Limb (tissue), 2 donors: ENCODE data around the gene EGFLAM.

Source experiments
- DNase-seq, 2 donors: peaks; one replicate each; pipeline ENCODE4 v3.0.0-alpha.2; 2016; ENCODE audit errors: extremely low spot score in 2 of 2

EGFLAM gene

DNA sequence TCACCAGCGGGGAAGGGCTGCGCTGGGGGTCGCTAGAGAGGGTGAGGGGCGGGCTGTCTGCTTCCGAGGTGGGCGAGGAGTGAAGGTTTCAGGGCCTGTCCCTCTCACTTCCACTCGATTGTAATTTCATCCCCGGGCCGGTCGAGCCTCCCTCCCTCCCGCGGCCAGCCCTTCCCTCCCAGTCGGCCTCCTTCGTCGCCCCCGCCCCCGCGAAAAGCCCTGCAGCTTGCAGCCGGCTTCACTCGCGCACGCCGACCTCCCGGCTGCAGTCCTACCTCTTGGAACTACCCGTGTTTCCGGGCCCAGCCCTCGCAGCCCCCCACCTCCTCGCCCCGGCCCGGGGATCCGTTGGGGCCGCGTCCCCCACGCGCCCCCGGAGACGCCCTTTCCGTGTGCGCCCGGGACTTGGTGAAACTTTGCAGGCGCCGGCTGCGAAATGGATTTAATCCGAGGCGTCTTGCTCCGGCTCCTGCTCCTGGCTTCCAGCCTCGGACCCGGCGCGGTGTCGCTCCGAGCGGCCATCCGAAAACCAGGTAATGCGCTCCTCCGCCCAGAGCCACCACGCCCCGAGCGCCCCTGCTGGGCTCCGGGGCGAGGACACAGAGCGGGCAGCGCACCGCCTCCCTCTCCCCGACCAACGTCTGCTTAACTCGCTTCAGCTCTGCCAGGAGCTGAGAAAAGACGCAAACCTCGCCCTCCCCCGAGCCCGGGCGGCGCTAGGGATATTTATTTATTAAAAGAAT, at the start of gene EGFLAM:
Gene EGFLAM, plus strand, starts transcription at position 241 of the 743 bp plus-strand sequence. Its CDS starts 196 bp downstream, at position 437.
- peak in 1 of 2 donors; percentile 71 for DNase-seq

DNA sequence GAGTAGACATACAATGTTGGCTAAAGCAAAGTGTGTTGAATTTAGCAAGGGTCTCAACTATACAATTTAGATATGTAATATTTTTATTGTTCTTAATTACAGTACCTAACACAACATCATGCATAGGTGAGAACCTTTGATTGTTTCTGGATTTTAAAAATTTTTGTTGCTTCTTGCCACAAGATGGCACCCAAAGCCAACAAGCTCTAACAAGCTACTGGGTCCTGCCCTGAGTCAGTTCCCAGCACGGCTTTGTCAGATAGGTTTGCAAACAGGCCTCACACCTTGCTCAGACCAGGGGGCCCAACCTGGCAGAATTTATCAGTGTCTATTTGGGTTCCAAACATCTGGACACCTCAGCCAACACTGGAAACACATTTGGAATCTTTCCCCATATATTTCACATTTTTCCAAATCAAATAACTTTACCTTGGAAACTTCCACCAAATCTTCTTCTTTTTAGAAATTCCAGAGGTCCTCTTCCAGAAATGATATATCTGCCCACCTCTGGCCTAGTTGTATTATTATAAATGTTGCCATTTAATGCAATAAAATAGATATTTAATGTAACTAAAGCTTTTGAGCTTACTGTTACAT, 49.5 kb upstream of the EGFLAM start:
- DNase-seq = peak in 1 of 2 donors; percentile 36

DNA sequence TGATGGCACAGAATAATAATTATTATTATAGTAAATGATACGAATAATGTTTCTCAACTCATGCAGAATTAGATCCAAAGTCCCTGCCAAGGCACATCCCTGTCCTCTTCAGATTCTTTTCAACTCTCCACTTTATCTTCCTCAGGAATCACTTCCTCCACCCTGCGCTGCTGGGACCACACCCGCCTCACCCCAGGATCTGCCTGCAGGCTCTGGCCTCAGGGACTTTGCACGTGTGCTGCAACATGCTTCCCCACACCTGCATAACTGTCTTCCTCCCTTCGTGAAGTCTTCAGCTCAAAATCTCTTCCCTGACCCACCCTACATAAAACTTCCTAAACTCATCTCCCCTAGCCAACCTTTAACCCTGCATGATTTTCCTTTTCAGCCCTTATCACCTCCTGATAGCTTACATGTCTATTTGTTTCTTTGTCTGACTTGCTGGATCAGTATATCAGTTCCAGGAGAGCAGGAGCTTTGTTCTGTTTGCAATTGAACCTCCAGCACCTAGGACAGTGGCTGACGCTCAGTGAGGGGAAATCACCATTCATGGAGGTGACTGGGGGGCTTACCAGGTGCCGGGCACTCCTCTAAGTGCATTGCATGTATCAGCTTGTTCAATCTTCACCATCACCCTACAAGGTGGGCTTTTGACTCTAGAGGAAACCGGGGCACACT, 47.5 kb upstream of the EGFLAM start:
- no peak for DNase-seq

DNA sequence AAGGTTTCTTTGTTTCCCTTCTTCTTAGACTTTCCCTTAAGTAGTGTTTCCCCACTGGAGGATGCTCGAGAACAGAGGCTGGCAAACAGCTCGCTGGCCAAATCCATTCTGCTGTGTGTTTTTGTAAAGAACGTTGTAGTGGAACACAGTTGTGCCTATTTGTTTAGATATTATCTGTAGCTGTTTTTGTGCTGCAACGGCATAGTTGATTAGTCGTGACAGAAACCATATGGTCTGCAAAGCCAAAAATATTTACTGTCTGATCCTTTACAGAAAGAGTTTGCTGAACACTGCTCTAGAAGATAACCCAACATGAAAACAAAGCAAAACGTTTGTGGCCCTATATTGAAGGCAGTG, 47.0 kb upstream of the EGFLAM start:
- no peak for DNase-seq

DNA sequence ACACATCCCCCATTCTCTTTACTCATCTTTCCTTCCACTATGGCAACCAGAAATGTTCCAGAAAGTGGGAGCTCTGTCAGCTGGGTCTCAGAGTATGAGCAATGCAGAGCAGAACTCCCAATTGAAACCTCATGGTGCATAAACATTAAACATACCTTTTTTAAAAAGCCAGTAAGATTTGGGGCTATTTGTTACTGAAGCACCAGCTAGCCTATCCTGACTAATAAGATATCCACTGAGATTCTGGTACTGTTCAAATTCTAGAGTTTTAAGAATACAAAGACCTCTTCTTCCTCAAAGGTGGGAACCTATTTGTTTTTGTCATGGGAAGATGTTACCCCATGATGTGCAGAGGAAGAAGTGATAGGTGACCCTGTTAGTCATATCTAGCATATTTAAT, 46.1 kb upstream of the EGFLAM start:
- no peak for DNase-seq

DNA sequence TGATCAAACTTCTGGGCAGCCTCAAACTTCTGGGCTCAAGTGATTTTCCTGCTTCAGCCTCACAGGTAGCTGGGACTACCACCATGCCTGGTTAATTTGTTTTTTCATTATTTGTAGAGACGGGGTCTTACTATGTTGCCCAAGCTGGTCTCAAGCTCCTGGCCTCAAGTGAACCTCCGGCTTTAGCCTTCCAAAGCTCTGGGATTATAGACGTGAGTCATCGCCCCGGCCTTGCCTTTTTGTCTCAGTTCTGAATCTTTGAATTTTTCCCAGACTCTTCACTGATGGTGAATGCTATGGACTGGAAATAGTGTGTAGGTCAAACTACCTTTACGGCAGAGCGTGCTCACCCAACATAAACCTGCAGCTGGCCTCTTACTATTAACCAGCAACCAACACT, 32.3 kb upstream of the EGFLAM start:
- DNase-seq = no peak

DNA sequence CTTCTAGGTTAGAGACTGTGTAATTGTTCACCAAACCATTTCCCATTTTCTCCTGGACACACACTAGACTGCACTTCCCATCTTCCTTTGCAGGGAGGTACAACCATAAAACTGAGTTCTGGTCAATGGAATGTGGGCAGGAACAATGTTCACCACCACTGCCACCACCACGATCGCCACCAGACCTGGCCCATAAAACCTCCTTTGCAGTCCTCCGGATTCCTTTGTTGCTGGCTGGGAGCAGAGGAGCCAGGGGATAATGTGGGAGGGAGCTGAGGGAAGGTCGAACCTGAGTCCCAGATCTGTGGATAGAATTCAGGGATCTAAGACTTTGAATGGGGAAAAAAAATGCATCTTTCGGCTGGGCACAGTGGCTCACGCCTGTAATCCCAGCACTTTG, 29.4 kb upstream of the EGFLAM start:
- no peak for DNase-seq

DNA sequence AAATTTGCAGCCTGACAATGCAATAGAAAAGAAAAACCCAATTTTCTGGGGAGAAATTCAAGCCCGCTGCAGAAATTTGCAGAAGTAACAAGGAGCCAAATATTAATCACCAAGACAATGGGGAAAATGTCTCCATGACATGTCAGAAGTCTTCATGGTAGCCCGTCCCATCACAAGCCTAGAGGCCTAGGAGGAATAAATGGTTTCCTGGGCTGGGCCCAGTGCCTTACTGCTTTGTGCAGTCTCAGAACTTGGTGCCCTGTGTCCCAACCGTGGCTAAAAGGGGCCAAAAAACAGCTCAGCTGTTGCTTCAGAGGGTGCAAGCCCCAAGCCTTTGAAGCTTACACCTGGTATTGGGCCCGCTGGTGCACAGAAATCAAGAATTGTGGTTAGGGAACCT, 23.6 kb upstream of the EGFLAM start:
- DNase-seq = no peak

DNA sequence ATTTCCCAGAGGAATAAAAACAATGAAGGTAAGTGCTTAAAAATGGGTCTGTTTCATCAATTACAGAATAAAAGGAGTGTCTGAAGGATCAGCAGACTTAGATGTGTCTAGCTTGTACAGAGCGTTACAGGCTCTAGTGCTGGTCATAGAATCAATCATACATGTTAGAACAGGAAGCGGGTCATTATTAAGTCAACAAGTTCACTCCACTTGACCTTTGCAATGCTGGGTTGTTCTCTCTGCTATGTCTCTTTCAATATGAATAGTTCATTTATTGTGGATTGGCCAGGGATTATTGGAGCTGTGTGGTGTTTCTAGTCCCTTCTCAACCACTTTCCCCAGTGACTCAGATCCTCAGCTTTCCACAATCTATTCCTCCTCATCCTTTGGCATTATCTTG, 20.7 kb upstream of the EGFLAM start:
- no peak for DNase-seq

GRCh38 chr5:38240212-38240611, 18.1 kb upstream of the EGFLAM start:
- no peak for DNase-seq

DNA sequence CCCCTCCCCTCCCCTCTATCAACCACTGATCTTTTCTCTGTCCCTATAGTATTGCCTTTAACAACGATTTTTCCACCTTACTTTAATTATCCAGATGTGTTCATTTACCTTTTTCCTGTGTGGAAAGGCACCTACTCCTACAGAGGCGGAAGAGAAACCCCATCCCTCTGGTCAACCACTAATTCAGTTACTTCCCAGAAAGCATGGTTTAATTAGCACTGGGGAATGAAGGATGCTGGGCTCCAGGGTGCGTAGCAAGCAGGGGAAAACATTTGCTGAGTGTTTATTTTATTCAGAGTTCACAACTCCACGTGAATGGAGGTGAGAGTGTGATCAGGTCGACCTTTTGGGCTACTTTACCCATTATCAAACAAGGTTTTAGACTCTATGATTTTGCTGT, 16.7 kb upstream of the EGFLAM start:
- no peak for DNase-seq

GRCh38 chr5:38245307-38245706, 13.1 kb upstream of the EGFLAM start:
- no peak for DNase-seq

GRCh38 chr5:38249301-38249700, 9.1 kb upstream of the EGFLAM start:
- DNase-seq = no peak

DNA sequence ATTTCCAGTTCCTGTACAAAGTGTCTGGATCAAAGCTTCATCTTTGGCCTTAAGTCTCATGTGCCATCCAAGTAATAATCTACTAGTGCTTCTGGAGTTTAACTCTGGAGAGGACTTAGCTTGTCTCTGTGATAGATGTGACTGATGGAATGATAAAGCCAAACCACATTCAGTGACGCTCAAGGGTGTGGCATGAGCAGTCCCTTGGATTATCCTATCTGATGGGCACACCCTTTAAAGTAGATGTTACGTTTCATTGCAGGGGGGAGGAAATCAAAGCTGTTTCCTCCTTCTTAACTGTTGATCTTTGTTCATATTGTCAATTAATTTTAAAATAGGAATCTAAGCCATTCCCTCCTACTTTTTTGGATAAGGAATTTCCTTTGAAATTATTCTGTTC, 8.5 kb upstream of the EGFLAM start:
- no peak for DNase-seq

DNA sequence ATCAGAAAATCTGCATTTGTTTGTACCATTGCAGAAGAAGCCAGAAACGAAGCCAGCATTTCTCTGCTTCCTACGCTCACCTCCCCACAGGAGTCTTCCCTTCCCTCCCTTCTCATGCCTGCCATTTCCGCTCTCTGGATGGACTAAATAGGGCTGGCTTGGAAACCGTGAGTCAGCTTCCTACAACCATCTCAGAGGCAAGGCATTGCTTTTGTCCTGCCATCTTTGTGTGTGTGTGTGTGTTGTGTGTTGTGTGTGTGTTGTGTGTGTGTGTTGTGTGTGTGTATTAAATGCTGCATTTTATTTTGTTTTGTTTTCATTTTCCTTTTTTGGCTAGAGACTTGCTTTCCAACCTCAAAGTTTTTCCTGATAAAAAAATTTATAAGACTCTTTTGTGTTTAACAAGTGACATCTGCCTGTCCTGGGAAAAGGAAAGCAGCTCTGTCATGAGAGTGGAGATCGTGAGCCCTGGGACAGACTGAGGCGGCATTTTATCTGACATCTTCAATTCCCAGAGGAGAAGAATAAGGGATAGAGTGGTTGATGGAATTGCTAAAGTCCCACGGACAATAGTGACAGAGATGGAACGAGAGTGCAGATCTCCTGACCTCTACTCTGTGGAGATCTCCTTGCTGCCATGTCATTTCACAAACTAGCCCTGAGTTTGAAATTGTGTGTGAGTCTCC, 7.5 kb upstream of the EGFLAM start:
- DNase-seq = no peak

DNA sequence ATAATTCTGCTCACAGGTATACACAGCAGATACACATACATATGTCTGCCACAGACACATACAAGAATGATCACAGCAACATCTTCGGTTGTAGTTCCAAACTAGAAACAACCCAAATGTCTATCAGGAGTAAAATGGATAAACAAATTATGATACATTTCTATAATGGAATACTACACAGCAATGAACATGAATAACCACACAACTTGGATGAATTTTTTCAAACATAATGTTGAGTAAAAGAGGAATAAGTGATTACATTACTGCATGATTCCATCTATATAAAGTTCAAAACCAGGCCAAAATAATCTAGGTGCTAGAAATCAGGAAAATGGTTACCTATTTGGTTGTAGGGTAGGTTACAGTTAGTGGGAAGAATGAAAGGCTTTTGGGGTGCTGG, 4.6 kb upstream of the EGFLAM start:
- DNase-seq = no peak

GRCh38 chr5:38257308-38258041, 884 bp upstream of the EGFLAM start:
- peak in 1 of 2 donors; percentile 47 for DNase-seq

DNA sequence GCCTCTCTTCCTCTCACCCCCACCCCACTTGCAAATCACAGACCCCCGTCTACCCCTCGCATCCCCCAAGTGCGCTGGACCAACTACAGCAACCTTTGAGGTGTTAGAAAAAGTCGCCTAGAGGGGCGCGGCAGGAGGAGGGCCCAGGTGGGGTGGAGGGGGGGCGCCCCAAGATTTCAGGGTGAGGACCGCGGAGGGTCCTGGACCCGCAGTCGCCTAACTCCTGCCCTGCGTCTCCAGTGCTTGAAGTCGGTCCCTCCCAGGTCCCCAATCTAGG, 379 bp upstream of the EGFLAM start:
- DNase-seq = no peak

DNA sequence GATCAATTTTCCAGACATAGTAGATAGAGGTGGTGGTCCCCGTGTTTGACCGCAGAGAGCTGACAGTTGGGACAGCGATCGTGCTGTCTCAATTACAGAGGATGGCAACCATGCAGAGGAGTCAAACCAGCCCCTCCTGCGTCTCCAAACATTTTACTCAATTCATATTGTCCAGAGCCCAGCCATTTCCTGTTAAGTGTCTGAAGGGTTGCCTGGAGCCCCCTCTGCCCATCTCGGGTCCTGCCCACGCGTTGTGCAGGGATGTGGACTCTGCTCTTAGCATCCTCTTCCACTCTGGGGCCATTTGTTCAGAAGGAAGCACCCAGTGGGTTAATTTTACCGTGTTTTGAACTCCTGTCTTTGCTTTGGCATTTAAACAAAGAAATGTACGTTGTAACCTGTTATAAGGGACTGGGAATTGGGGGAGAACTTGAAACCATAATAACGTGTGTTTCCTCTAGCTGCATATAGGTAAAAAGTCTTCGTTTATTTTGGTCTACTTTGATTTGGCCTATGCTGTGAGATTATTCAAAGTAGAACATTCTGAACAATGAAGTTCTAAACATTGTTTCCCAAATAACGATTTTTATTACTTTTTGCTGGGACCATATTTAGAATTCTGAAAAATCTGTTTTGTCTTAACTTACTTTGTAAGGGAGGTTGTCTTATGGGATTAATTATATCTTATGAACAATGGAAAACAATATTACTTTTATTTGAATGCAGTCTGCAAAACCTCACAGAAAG, 876 bp downstream of the EGFLAM start:
- no peak for DNase-seq

GRCh38 chr5:38259809-38260160, 1.4 kb downstream of the EGFLAM start:
- no peak for DNase-seq

DNA sequence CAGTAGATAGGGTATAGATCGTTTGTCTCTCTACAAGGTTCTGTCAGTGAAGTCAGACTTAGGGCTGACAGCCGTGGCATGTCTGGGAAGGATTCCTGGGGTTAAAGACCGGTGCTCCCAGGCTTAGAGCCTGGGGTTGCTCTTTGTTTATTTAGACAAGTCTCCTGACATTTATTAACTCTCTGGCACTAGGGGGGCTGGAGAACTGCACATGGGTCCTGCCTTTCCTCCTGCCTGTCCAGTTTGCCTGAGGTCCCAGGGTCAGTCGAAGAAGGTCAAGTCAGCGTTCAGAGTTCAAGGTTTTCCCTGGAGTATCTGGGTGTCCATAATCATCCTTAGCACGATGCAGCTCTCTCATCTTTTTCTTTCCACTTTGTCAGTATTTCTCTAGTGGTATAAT, 5.6 kb downstream of the EGFLAM start:
- no peak for DNase-seq
